ENCODE data around the gene CDH1.

Gene CDH1

GRCh38 chr16:68823401-68824135 lies 86.5 kb downstream of the CDH1 start:
- no peak for TF ChIP-seq CTCF (IDR thresholded peaks at IDR 0.05; ENCODE audit: low read depth, low read length, missing control alignments)
- H3K36me3 ChIP-seq (replicated peaks): no peaks in the 10 kb centered on the region
- peak; percentile 86 for DNase-seq

DNA sequence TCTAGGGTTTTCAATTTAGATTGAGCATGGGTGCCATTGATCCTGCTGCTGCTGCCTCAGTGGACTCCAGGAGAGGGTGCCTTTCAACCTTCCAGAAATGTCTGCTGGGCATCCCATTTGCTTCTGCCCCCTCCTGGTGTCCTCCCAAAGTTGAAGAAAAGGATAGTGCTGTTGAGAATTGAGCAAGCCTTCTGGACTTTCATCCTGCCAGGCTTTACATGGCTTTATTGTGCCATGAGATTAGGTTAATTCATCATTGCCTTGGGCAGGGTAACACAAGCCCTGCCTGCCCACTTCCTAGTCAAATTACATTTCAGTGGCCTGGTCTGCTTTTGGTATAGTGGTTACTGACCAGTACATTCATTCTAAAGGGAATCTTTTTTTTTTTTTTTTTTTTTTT lies 88.3 kb downstream of the CDH1 start:
- no peaks in the 10 kb centered on the region for H3K36me3 ChIP-seq (replicated peaks)
- peak; percentile 5 for TF ChIP-seq CTCF (IDR thresholded peaks at IDR 0.05; ENCODE audit: low read depth, low read length, missing control alignments)
- in situ Hi-C loops (cut with HindIII; ENCODE audit: low pct_ligation_motif_present, low sequenced_read_pairs): no loop called here

More at GRCh38 chr16:68823401-68824135, 86.5 kb downstream of the CDH1 start:
- no peaks in the 10 kb centered on the region for H3K27me3 ChIP-seq (replicated peaks)
- peak overlapping the region; percentile 34 for H3K27ac ChIP-seq
- in situ Hi-C loops (cut with HindIII; ENCODE audit: low pct_ligation_motif_present, low sequenced_read_pairs): no loop called here
- H3K4me3 ChIP-seq (ENCODE audit: low read depth, low read length): no peak overlapping the region

DNA sequence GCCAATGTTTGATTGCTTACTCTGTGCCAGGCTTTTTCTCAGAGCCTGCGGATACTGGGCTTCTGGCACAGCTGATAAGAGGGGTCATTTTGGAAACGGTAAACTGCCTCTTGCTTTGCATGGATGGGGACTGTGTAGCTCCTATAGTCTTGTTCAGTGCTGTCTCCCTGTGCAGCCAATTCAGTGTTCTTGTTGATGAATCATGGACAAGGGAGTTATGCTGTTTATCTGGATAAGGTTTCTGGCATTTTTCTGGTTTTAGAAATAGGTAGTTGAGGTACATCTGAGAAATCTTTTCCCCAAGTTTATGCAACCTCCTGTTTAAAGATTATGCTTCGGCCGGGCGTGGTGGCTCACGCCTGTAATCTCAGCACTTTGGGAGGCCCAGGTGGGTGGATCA lies 89.6 kb downstream of the CDH1 start:
- H3K27ac ChIP-seq: no peak overlapping the region
- TF ChIP-seq CTCF (IDR thresholded peaks at IDR 0.05; ENCODE audit: low read depth, low read length, missing control alignments): no peak
- DNase-seq: no peak
- H3K36me3 ChIP-seq (replicated peaks): no peaks in the 10 kb centered on the region
- no peak overlapping the region for H3K4me3 ChIP-seq (ENCODE audit: low read depth, low read length)
- H3K27me3 ChIP-seq (replicated peaks): no peaks in the 10 kb centered on the region
- in situ Hi-C loops (cut with HindIII; ENCODE audit: low pct_ligation_motif_present, low sequenced_read_pairs): no loop called here

More for the DNA sequence above, 88.3 kb downstream of the CDH1 start:
- Histone ChIP-seq H3K27me3 (replicated peaks) (no peaks in the 10 kb centered on the region), H3K27ac (no peak overlapping the region), H3K4me3 (ENCODE audit: low read depth, low read length) (no peak overlapping the region)
- no peak for DNase-seq

DNA sequence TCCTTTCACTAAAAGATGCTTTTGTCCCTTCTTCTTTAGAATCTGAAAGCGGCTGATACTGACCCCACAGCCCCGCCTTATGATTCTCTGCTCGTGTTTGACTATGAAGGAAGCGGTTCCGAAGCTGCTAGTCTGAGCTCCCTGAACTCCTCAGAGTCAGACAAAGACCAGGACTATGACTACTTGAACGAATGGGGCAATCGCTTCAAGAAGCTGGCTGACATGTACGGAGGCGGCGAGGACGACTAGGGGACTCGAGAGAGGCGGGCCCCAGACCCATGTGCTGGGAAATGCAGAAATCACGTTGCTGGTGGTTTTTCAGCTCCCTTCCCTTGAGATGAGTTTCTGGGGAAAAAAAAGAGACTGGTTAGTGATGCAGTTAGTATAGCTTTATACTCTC lies 96.2 kb downstream of the CDH1 start:
- TF ChIP-seq CTCF (IDR thresholded peaks at IDR 0.05; ENCODE audit: low read depth, low read length, missing control alignments): no peak
- no peak overlapping the region for H3K4me3 ChIP-seq (ENCODE audit: low read depth, low read length)
- DNase-seq: no peak
- in situ Hi-C loops (cut with HindIII; ENCODE audit: low pct_ligation_motif_present, low sequenced_read_pairs): no loop called here
- no peaks in the 10 kb centered on the region for H3K27me3 ChIP-seq (replicated peaks)
- H3K36me3 ChIP-seq (replicated peaks): no peaks in the 10 kb centered on the region
- no peak overlapping the region for H3K27ac ChIP-seq

GRCh38 chr16:68834550-68834949 lies 97.5 kb downstream of the CDH1 start:
- TF ChIP-seq CTCF (IDR thresholded peaks at IDR 0.05; ENCODE audit: low read depth, low read length, missing control alignments): no peak
- no peaks in the 10 kb centered on the region for H3K27me3 ChIP-seq (replicated peaks)
- in situ Hi-C loops (cut with HindIII; ENCODE audit: low pct_ligation_motif_present, low sequenced_read_pairs): no loop called here
- no peaks in the 10 kb centered on the region for H3K36me3 ChIP-seq (replicated peaks)
- H3K27ac ChIP-seq: no peak overlapping the region
- DNase-seq: no peak
- H3K4me3 ChIP-seq (ENCODE audit: low read depth, low read length): no peak overlapping the region

DNA sequence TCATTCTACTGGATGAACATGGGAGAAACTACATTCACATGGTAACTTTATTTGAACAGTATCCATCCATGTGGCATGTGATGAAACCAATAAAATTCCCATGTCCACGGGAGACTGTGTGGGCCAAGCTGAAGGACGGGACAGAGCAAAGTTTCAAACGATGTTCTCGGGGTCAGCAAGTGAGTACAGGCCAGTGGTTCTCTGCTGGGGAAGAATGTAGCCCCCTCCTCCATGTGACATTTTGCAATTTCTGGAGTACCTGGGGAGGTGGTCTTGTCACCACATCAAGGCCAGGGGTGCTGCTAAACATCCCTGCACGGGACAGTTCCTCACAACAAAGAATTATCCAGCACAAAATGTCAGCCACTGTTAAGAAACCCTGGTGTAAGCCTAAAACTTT lies 98.9 kb downstream of the CDH1 start:
- in situ Hi-C loops (cut with HindIII; ENCODE audit: low pct_ligation_motif_present, low sequenced_read_pairs): no loop called here
- DNase-seq: no peak
- H3K36me3 ChIP-seq (replicated peaks): no peaks in the 10 kb centered on the region
- H3K4me3 ChIP-seq (ENCODE audit: low read depth, low read length): no peak overlapping the region
- H3K27me3 ChIP-seq (replicated peaks): no peaks in the 10 kb centered on the region
- no peak for TF ChIP-seq CTCF (IDR thresholded peaks at IDR 0.05; ENCODE audit: low read depth, low read length, missing control alignments)
- no peak overlapping the region for H3K27ac ChIP-seq
